H1 (cell line): ENCODE results near the gene BCAS3. TPM values are rescaled to one million over a fixed set of nuclear protein-coding genes. Genes with fewer than 3 reads are reported as not detected.

Source experiments
- CTCF ChIA-PET: fragments of 300-600 bp; sonication (Branson Sonifier 250); formaldehyde crosslinking; loops from one replicate; lab custom pipeline; 2021; ENCODE audit not compliant: partially characterized antibody; lab: Charles Lee
- POLR2A ChIA-PET: fragments of 300-600 bp; sonication (Branson Sonifier 250); formaldehyde crosslinking; loops from one replicate; lab custom pipeline; 2021; ENCODE audit warnings: inconsistent platforms; ENCODE audit not compliant: partially characterized antibody; lab: Charles Lee
- DNase-seq, 2 experiments: peaks; one replicate each; pipeline versions ENCODE4 v3.0.0 to v3.0.0-alpha.2; 2010 to 2022; ENCODE audit warnings: low spot score in 2 of 2, low read depth in 1 of 2, mixed read lengths in 1 of 2
- FAIRE-seq: peaks from 2 replicates; lab custom pipeline; 2011; peaks lifted over from hg19 to GRCh38; lab: Jason Lieb, UNC
- H2AFZ ChIP-seq: 2 replicates; pipeline ENCODE4 v1.8.1; 2012; ENCODE audit warnings: low read length, inconsistent platforms
- H2AK5ac ChIP-seq: 2 replicates; pipeline ENCODE4 v1.6.1; 2013; ENCODE audit warnings: low read depth, low read length
- H2BK120ac ChIP-seq: replicated peaks from 2 replicates; pipeline ENCODE3; 2013; ENCODE audit warnings: low read depth, low read length, inconsistent platforms
- H2BK12ac ChIP-seq: 2 replicates; pipeline ENCODE4 v1.6.1; 2013; ENCODE audit warnings: low read depth, low read length
- H2BK15ac ChIP-seq: 2 replicates; pipeline ENCODE4 v1.6.1; 2013; ENCODE audit warnings: low read length
- H2BK20ac ChIP-seq: 2 replicates; pipeline ENCODE4 v1.6.1; 2013; ENCODE audit warnings: low read length
- H2BK5ac ChIP-seq: 2 replicates; pipeline ENCODE4 v1.6.1; 2013; ENCODE audit warnings: low read depth, low read length
- H3K14ac ChIP-seq: 2 replicates; pipeline ENCODE4 v1.6.1; 2013; ENCODE audit warnings: inconsistent platforms; ENCODE audit not compliant: insufficient read length
- H3K18ac ChIP-seq: 2 replicates; pipeline ENCODE4 v1.6.1; 2013; ENCODE audit warnings: low read length; ENCODE audit errors: extremely low read depth
- H3K23ac ChIP-seq: 2 replicates; pipeline ENCODE4 v1.6.1; 2013; ENCODE audit warnings: inconsistent platforms; ENCODE audit not compliant: insufficient read length
- H3K23me2 ChIP-seq: 2 replicates; pipeline ENCODE4 v1.6.1; 2013; ENCODE audit warnings: low read depth, low read length
- H3K27ac ChIP-seq: 2 replicates; pipeline ENCODE4 v1.6.1; 2011; ENCODE audit warnings: low read depth, low read length, inconsistent platforms
- H3K27me3 ChIP-seq, 4 experiments: replicated peaks in 1 of 4; 1 replicate in 1 of 4; 2 replicates in 3 of 4; pipeline versions ENCODE4 v1.6.1 to v1.8.1; 2011 to 2013; ENCODE audit warnings: low read length in 3 of 4, mild to moderate bottlenecking in 3 of 4, inconsistent platforms in 2 of 4, mixed read lengths in 2 of 4, moderate library complexity in 1 of 4; ENCODE audit not compliant: control insufficient read depth in 3 of 4, insufficient read depth in 3 of 4; ENCODE audit errors: extremely low read depth in 1 of 4
- H3K36me3 ChIP-seq, 4 experiments: 2 replicates each; pipeline versions ENCODE4 v1.6.1 to v1.8.1; 2011 to 2013; ENCODE audit warnings: mild to moderate bottlenecking in 4 of 4, low read length in 3 of 4, moderate library complexity in 2 of 4, control low read depth in 1 of 4, inconsistent platforms in 1 of 4; ENCODE audit not compliant: insufficient read depth in 4 of 4, control insufficient read depth in 2 of 4
- H3K4ac ChIP-seq: replicated peaks from 2 replicates; pipeline ENCODE3; 2013; ENCODE audit warnings: low read length, low read depth, mixed read lengths, inconsistent platforms; ENCODE audit not compliant: insufficient read length
- H3K4me1 ChIP-seq, 4 experiments: replicated peaks in 1 of 4; 1 replicate in 1 of 4; 2 replicates in 3 of 4; pipeline versions ENCODE4 v1.6.1 to v1.8.1; 2011 to 2013; ENCODE audit warnings: low read length in 3 of 4, inconsistent platforms in 2 of 4, mixed read lengths in 1 of 4; ENCODE audit not compliant: insufficient read depth in 4 of 4, control insufficient read depth in 3 of 4
- H3K4me2 ChIP-seq, 2 experiments: 2 replicates each; pipeline versions ENCODE4 v1.6.1 to v1.8.1; 2011 to 2013; ENCODE audit warnings: low read depth in 2 of 2, low read length in 2 of 2, control low read depth in 1 of 2, inconsistent platforms in 1 of 2, mild to moderate bottlenecking in 1 of 2; ENCODE audit not compliant: insufficient read depth in 1 of 2
- H3K4me3 ChIP-seq, 4 experiments: fragments of 200-600, 300-600 bp in 1 of 4; sonication (generic), shearing (Covaris generic), sonication (Bioruptor Twin) in 1 of 4; 2 replicates each; pipeline versions ENCODE4 v1.5.1 to v1.8.1; 2011 to 2016; ENCODE audit warnings: low read length in 4 of 4, low read depth in 3 of 4, control low read depth in 2 of 4, inconsistent platforms in 2 of 4, mild to moderate bottlenecking in 2 of 4, mixed read lengths in 1 of 4, moderate library complexity in 1 of 4; ENCODE audit not compliant: insufficient read depth in 2 of 4; ENCODE audit errors: extremely low read depth in 1 of 4
- H3K56ac ChIP-seq: replicated peaks from 2 replicates; pipeline ENCODE3; 2013; ENCODE audit warnings: low read depth, mild to moderate bottlenecking, mixed read lengths, low read length, inconsistent platforms; ENCODE audit not compliant: insufficient read length
- H3K79me1 ChIP-seq: 2 replicates; pipeline ENCODE4 v1.6.1; 2013; ENCODE audit warnings: low read depth, low read length, control low read depth
- H3K79me2 ChIP-seq, 2 experiments: 2 replicates each; pipeline versions ENCODE4 v1.6.1 to v1.8.1; 2012 to 2013; ENCODE audit warnings: low read length in 2 of 2, mild to moderate bottlenecking in 2 of 2, inconsistent platforms in 1 of 2; ENCODE audit not compliant: insufficient read depth in 2 of 2, control insufficient read depth in 1 of 2
- H3K9ac ChIP-seq, 4 experiments: replicated peaks in 1 of 4; 1 replicate in 1 of 4; 2 replicates in 3 of 4; pipeline versions ENCODE4 v1.6.1 to v1.8.1; 2011 to 2013; ENCODE audit warnings: low read depth in 3 of 4, low read length in 3 of 4, control low read depth in 2 of 4, mild to moderate bottlenecking in 2 of 4, moderate library complexity in 2 of 4, inconsistent platforms in 1 of 4; ENCODE audit errors: extremely low read depth in 1 of 4
- H3K9me3 ChIP-seq, 2 experiments: 2 replicates each; pipeline versions ENCODE4 v1.6.1 to v1.8.1; 2012 to 2013; ENCODE audit warnings: mild to moderate bottlenecking in 2 of 2, moderate library complexity in 2 of 2, control low read depth in 1 of 2, inconsistent platforms in 1 of 2, low read depth in 1 of 2, low read length in 1 of 2, mixed read lengths in 1 of 2; ENCODE audit not compliant: insufficient read depth in 2 of 2
- H4K20me1 ChIP-seq, 2 experiments: replicated peaks in 1 of 2; 2 replicates each; pipeline versions ENCODE3 to v1.8.1; 2011 to 2013; ENCODE audit warnings: inconsistent platforms in 2 of 2, low read length in 2 of 2, mild to moderate bottlenecking in 1 of 2; ENCODE audit not compliant: insufficient read depth in 2 of 2, control insufficient read depth in 1 of 2
- H4K5ac ChIP-seq: 2 replicates; pipeline ENCODE4 v1.6.1; 2013; ENCODE audit warnings: low read length, low read depth, mixed read lengths, inconsistent platforms; ENCODE audit not compliant: insufficient read length
- H4K8ac ChIP-seq: 2 replicates; pipeline ENCODE4 v1.8.0; 2013; ENCODE audit warnings: mild to moderate bottlenecking, moderate library complexity, low read length, inconsistent platforms; ENCODE audit not compliant: insufficient read depth; ENCODE audit errors: extremely low read depth
- H4K91ac ChIP-seq: replicated peaks from 2 replicates; pipeline ENCODE3; 2013; ENCODE audit warnings: low read length, mixed read lengths, inconsistent platforms; ENCODE audit not compliant: insufficient read length
- BRCA1 ChIP-seq: IDR thresholded peaks from 2 replicates; pipeline ENCODE4 v1.6.1; 2012; ENCODE audit warnings: low read depth, low read length, improper control_type of control experiment
- CHD2 ChIP-seq: IDR thresholded peaks from 2 replicates; pipeline ENCODE4 v1.6.1; 2012; ENCODE audit warnings: low read length, improper control_type of control experiment
- KDM4A ChIP-seq: IDR thresholded peaks from one replicate; pipeline ENCODE4 v1.7.1; 2012; ENCODE audit warnings: low read depth, mild to moderate bottlenecking, moderate library complexity, low read length, inconsistent platforms; ENCODE audit not compliant: severe bottlenecking
- WGBS, 2 experiments: shearing (Covaris generic) in 1 of 2; methylation state at CpG; one replicate each; pipeline versions ENCODE4 v1.1.6 to v1.1.7; 2013 to 2015; ENCODE audit warnings: low lambda C conversion rate in 2 of 2, mixed read lengths in 2 of 2, inconsistent platforms in 1 of 2, low coverage in 1 of 2, missing lambda C conversion rate in 1 of 2; ENCODE audit not compliant: insufficient replicate concordance in 2 of 2, insufficient coverage in 1 of 2, insufficient read length in 1 of 2; ENCODE audit errors: extremely low coverage in 1 of 2, missing lambda C conversion rate in 1 of 2; 5-methylcytosine and 5-hydroxymethylcytosine counted together
- polyA plus RNA-seq, 7 experiments: library from polyadenylated mRNA; depleted of rRNA in 3 of 7; stranded (reverse) in 5 of 7; unstranded in 2 of 7; fragments of >200 nt in 5 of 7; fragments of 200-250 nt in 2 of 7; gene quantifications; 1 replicate in 5 of 7; 2 replicates in 1 of 7; 4 replicates in 1 of 7; pipeline versions ENCODE4 v1.2.1 to v1.2.3, GENCODE V29; 2011 to 2013; ENCODE audit warnings: missing spikeins in 2 of 7, mixed read lengths in 2 of 7
- total RNA-seq: library from RNA; stranded (reverse); fragmentation: NEBNext Ultra II Directional; extraction: Animal tissue kit (Norgen Biotek cat#: 25700); gene quantifications from 2 replicates; pipeline ENCODE4 v1.2.1, GENCODE V29; 2021

BCAS3 gene
- total and polyA plus RNA-seq, 2 of the 8 experiments (the other 6 are each of a cell fraction or from before 2014, with no cell fraction given) = 9.9 to 13.3 TPM

GRCh38 chr17:60896996-60897395 is 219.3 kb downstream of the BCAS3 start:
- Histone ChIP-seq H4K20me1 (no peaks in the 10 kb centered on the region), H3K79me2 (no peaks in the 10 kb centered on the region), H3K23ac (no peak overlapping the region), H3K56ac (no peak overlapping the region), H4K5ac (no peak overlapping the region), H2BK12ac (no peak overlapping the region), H3K4me2 (no peak overlapping the region), H3K4me3 (no peak overlapping the region), H3K9ac (no peak overlapping the region), H2BK15ac (no peak overlapping the region), H2AFZ (no peak overlapping the region), H4K91ac (no peak overlapping the region), H3K4me1 (no peaks in the 10 kb centered on the region), H2BK5ac (no peak overlapping the region), H3K4ac (no peak overlapping the region), H4K8ac (no peak overlapping the region), H2AK5ac (no peak overlapping the region), H3K27ac (no peak overlapping the region), H3K14ac (no peak overlapping the region), H3K36me3 (no peaks in the 10 kb centered on the region), H2BK20ac (no peak overlapping the region), H3K27me3 (no peaks in the 10 kb centered on the region), H3K18ac (no peak overlapping the region), H3K9me3 (no peaks in the 10 kb centered on the region), H3K23me2 (no peaks in the 10 kb centered on the region), H2BK120ac (no peak overlapping the region), H3K79me1 (peaks cover 2% of the 10 kb centered on the region; the same call in 1 of the 2 replicates)
- 72% methylated on average over 1 of the region's 1 CpG; no CpG with 5 or more reads in 1 of the 2 experiments for WGBS, 2 experiments
- FAIRE-seq = no peak
- POLR2A ChIA-PET = no interaction called here
- no peak for DNase-seq
- TF ChIP-seq BRCA1 (no peak), KDM4A (no peak), CHD2 (no peak)
- CTCF ChIA-PET = no interaction called here
